Erythroblast (primary cell): ENCODE results near the gene CHD9.
"Not testable (repeated sequence)": the region's sequence is repeated elsewhere in the genome, so short reads cannot be mapped to it uniquely, and the experiment has no call there.

Experiments used
- DNase-seq, 2 experiments: peaks; one replicate each; lab custom pipeline; 2025; lab: John Stamatoyannopoulos, UW
- GATA1 ChIP-seq: IDR thresholded peaks from 2 replicates; pipeline ENCODE4 v1.6.1; 2011; ENCODE audit warnings: low read depth, mild to moderate bottlenecking, control low read depth, low read length, moderate library complexity
- POLR2A ChIP-seq: IDR thresholded peaks from 2 replicates; pipeline ENCODE4 v1.6.1; 2011; ENCODE audit warnings: mild to moderate bottlenecking, low read length

Gene CHD9

DNA sequence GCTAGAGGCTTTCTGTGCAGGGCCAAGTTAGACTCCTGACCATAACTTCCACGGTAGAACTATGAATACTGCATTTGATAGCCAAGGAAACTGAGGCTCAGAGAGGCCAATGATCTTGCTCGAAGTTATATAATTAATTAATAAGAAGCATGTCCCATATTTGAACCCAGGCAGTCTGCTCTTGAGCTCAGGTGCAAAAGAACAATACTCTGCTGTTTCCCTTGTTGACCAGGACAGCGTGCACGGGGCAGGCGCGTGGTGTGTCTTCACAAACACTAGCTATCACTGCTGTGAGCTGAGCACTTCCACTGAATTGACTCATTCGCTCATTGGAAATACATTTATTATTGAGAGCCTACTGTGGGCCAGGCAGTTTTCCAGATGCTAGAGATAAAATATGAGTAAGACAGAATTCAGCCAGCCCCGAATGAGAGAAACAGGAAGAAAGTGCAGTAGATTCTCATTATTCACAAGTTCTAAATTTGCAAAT lies 1.6 kb downstream of the CHD9 start:
- TF ChIP-seq GATA1 (no peak), POLR2A (no peak)
- peak; percentile 23 to 41 for DNase-seq

DNA sequence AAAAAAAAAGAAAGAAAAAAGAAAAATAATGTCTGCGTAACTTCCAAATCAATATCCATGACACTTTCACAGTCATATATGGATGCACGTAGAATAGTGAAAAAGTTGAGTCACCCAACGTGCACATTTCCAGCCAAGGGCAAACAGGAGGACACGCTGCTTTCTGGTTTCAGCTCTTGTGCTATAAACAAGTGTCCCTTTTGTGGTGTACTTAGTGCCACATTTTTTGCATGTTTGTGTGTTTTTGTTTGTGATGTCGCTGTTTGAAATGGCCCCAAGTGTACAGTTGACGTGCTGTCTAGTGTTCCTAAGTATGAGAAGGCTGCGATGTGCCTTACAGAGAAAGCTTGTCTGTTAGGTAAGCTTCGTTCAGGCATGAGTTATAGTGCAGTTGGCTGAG lies 2.9 kb downstream of the CHD9 start:
- TF ChIP-seq GATA1 = no peak
- TF ChIP-seq POLR2A = no peak
- DNase-seq = no peak

DNA sequence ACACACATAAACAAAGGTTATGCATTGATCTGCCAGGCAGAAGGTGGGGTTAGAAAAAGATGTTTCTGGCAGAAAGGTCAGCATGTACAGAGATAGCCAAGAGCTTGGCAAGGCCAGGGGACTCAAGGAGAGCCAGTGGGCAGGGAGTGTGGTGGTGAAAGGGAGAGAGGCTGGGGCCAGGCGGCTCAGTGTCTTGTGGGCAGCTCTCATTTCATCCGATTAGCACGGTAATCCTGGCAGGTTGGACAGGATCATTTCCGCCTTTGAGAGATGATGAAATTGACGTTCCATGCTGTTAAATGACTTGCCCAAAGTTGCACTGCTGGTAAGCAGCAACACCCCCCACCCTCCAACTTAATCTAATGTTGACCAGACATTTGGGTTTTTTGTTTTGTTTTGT lies 3.6 kb downstream of the CHD9 start:
- TF ChIP-seq GATA1 = no peak
- no peak for TF ChIP-seq POLR2A
- DNase-seq = no peak

DNA sequence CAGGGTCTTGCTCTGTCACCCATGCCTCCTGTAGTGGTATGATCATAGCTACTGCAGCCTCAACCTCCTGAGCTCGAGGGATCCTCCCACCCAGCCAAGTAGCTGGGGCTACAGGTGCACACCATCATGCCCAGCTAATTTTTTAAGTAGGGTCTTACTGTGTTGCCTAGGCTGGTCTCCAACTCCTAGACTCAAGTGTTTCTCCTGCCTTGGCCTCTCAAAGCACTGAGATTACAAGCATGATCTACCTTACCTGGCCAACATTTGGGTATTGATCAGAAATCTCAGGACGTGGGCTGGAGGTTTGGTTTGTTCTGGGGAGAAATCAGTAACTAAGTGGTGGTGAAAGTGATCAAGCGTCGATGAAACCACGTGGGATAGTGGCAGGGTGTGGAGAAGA lies 4.1 kb downstream of the CHD9 start:
- TF ChIP-seq GATA1 (no peak), POLR2A (no peak)
- DNase-seq = no peak

DNA sequence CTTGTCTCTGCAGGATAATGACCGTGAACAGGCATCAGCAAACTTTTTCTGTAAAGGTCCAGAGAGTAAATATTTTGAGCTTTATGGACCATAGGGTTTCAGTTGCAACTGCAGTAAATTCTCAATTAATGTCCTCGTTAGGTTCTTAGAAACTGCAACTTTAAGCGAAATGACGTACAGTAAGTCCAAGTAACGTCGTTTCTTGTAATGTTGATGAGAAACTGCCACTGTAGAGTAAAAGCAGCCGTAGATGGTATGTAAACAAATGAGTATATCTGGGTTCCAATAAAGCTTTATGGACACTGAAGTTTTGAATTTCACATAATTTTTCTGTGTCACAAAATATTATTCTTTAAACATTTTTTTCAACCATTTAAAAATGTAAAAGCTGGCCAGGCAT lies 4.9 kb downstream of the CHD9 start:
- DNase-seq = no peak
- no peak for TF ChIP-seq POLR2A
- TF ChIP-seq GATA1 = no peak

DNA sequence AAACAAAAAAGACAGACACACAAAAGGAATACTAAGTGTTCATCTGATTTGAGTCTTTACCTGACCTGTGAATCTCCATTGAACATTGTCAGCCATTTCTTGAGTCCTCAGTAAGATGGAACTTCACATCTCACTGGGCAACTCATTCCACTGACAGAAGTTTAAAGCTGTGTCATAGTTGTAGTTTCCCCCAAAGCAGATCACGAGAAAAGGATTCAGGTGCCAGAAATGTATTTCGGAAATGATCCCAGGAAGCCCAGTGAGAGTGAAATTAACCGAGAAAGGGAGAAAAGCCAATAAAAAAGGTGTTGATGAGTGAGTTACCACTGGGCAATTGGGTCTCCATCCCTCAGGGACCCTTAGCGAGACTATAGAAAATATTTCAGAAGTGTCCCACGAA lies 6.5 kb downstream of the CHD9 start:
- no peak for TF ChIP-seq GATA1
- TF ChIP-seq POLR2A = no peak
- DNase-seq = no peak

DNA sequence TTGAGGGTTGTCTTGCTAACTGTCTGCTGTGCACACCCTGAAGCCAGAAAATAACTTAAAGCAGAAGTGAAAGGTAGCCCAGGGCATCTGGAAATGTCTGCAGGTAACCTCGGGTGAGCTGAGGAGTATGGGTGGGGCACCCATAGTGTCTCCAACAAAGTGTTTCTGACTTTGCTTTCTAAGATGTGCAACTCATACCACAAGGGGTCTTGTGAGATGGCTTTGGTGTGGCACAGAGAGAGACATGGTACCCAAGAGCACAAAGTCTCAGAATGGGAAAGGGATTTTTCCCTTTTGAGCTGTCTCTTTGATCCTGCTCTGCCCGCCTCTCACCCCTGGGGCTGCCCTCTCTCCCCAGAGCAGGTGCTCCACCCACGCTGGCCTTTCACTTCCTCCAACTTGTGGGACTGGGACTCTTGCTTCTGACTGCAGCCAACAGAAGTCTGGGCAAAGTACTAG lies 6.9 kb downstream of the CHD9 start:
- DNase-seq = no peak
- no peak for TF ChIP-seq POLR2A
- TF ChIP-seq GATA1 = no peak

DNA sequence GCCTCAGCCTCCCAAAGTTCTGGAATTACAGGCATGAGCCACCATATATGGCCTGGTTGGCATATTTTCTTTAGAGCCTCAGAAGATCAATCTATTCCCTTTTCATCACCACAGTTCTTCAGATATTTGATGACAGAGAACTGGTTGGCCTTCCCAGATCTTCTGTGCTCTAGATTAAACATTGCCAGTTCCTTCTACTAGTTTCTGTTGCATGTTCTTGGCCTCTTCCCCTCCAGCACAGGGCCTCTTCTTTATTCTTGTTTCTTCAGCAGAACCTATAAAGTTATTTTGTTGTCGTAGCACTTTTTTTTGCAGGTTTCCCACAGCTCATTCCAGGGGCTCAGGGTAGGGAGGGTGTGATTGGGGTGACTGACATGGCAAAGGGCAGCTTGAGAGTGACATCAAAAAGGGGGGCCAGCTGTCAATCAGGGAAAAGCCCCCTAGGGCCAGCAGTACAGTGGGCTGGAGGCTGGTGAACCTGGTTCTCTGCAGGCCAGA lies 9.3 kb downstream of the CHD9 start:
- TF ChIP-seq POLR2A (no peak), GATA1 (no peak)
- no peak for DNase-seq

DNA sequence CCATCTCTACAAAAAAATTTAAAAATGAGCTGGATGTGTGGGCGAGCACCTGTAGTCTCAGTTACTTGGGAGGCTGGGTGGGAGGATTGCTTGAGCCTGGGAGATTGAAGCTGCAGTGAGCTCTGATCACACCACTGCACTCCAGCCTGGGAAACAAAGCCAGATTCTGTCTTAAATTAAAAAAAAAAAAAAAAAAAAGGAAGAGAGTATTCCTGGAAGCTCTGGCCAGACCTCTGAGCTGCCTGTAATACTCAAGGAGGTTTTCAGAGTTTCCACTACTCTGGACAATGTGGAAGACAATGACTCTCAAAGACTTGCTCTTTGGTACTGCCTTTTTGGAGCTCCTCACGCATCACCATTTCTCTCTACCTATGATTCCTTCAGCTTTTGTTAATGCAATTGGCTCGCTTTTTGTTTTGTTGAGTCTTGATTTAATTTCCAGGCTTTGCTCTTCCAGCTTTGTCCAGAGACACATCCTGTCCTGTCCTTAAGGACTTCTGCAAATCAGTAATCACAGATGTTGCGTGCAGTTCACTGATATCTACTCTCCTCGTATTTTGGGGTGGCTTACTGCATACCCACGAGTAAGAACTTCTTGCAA lies 10.8 kb downstream of the CHD9 start:
- DNase-seq = peak; percentile 8 to 13
- TF ChIP-seq GATA1 (no peak), POLR2A (no peak)

DNA sequence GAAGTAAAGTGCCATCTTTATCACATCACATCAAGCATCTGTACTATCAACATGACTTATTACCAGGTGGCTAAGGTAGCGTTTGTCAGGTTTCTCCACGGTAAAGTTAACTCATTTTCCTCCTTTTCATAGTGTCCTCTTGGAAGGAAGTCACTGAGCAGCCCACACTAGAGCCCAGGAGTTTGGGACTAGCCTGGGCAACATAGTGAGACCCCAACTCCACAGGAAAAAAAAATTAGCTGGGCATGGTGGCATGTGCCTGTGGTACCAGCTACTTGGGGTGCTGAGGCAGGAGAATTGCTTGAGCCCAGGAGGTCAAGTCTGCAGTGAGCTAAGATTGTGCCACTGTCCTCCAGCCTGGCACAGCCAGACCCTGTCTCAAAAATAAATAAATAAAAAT lies 12.9 kb downstream of the CHD9 start:
- TF ChIP-seq GATA1 (no peak), POLR2A (no peak)
- no peak for DNase-seq

DNA sequence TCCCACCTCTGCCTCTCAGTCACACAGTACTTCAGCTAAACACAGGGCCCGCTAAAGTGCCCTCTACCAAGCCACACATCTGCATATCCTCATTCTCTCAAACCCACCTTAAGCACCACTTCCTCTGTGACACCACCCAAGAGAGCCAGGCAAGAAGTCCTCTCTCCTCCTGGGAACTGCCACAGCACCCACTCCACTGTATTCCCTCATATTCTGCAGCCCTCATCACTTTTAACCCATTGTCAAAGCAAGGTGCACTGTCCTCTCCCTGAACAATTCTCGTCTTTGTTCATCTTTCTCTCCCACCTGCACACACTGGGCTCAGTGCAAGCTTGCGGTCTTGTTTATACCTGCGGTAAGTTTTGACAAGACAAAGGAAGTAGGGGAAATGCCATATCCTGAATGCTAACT lies 13.6 kb downstream of the CHD9 start:
- TF ChIP-seq GATA1 = no peak
- TF ChIP-seq POLR2A = no peak
- DNase-seq = no peak

DNA sequence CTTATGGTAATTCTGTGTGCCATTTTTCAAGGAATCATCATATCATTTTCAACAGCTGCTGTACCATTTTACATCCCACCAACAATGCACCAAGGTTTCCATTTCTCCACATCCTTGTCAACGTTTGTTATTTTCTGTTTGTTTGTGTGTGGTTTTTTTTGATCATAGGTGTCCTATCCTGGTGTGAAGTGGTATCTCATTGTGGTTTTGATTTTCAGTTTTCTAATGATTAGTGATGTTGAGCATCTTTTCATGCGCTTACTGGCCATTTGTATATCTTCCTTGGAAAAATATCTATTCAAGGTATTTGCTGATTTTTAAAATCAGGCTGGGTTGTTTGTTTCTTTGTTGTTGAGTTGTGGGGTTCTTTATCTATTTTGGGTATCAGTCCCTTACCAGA lies 15.0 kb downstream of the CHD9 start:
- DNase-seq = no peak
- no peak for TF ChIP-seq GATA1

DNA sequence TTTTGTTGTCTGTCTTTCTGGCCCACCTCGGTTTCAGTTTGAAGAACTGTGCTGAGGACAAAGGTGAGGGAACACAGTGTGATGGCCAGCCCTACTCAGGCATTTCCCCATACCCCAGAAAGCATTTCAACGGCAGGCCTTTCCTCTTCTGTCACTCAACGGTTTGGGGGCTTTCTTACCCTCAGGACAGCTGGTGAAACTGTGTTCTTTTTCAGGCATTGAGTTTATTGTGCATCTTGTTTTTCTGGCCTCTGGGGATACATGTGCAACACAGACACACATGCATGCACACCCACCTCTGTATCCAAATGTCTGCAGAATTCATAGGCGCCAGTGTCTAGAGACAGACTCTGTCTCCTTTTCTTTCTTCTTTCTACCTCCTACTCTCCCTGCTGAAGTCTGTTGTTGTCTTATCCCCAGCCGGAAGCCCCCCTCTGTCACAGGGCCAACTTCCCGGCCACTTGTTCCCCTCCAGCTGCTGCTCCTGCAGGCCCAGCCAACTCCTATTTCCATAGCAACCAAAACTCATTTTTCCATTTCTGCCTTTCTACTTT lies 17.0 kb downstream of the CHD9 start:
- TF ChIP-seq GATA1 = no peak
- no peak for TF ChIP-seq POLR2A
- DNase-seq = no peak

DNA sequence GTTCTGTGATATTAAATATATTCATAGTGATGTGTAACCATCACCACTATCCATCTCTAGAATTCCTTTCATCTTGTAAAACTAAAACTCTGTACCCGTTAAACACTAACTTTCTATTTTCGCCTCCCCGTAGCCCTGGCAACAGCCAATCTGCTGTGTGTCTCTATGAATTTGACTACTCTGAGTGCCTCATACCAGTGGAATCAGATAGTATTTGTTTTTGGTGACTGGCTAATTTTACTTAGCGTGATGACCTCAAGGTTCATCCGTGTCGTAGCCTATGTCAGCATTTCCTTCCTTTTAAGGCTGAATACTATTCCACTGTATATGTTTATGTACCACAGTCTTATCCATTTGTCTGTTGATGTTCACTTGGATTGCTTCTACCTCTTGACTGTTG lies 18.2 kb downstream of the CHD9 start:
- DNase-seq = no peak

DNA sequence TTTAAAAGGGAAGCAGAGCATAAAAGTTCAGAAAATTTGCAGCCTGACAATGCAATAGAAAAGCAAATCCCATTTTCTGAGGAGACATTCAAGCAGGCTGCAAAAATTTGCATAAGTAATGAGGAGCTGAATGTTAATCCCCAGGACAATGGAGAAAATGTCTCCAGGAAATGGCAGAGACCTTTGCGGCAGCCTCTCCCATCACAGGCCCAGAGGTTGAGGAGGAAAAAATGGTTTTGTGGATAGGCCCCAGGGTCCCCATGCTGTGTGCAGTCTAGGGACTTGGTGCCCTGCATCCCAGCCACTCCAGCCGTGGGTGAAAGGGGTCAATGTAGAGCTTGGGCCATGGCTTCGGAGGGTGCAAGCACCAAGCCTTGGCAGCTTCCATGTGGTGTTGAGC lies 19.5 kb downstream of the CHD9 start:
- not testable (repeated sequence) for DNase-seq

More for the DNA sequence above, 18.2 kb downstream of the CHD9 start:
- TF ChIP-seq GATA1 (no peak), POLR2A (no peak)

DNA sequence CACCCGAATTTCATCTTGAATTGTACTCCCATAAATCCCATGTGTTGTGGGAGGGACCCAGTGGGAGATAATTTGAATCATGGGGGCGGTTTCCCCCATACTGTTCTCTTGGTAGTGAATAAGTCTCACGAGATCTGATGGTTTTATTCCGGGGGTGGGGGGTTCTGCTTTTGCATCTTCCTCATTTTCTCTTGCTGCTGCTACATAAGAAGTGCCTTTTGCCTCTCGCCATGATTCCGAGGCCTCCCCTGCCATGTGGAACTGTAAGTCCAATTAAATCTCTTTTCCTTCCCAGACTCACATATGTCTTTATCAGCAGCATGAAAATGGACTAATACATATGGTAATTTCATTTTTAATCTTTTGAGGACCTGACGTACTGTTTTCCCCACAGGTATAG lies 20.7 kb downstream of the CHD9 start:
- not testable (repeated sequence) for DNase-seq
